ENCODE results near the gene MND1.
"Not testable (repeated sequence)": the region's sequence is repeated elsewhere in the genome, so short reads cannot be mapped to it uniquely, and the experiment has no call there.

The MND1 gene

DNA sequence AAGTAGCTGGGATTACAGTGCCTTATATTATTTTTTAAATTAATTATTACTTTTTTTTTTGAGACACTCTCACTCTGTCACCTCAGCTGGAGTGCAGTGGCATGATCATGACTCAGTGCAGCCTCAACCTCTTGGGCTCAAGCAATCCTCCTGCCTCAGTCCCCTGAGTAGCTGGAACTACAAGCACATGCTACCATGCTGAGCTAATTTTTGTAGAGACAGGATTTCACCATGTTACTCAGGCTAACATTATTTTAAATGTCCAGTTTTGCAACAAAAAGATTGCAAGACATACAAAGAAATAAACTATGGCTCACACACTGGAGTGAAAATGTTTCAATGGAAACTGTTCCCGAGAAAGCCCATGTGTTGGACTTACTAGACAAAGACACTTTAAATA is 59.2 kb downstream of the MND1 start:
- no peak for DNase-seq (ENCODE audit: low read depth)

DNA sequence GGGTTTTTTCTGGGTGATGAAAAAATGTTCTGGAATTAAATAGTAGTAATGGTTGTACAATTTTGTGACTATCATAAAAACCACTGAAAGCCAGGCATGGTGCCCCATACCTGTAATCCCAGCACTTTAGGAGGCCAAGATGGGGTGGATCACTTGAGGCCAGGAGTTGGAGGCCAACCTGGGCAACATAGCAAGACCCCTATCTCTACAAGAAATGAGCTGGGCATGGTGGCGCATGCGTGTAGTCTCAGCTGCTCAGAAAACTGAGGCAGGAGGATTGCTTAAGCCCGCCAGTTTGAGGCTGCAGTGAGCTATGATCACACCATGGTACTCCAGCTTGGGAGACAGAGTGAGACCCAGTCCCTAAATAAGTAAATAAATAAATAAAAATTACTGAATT is 63.4 kb downstream of the MND1 start:
- no peak for DNase-seq (ENCODE audit: low read depth)

DNA sequence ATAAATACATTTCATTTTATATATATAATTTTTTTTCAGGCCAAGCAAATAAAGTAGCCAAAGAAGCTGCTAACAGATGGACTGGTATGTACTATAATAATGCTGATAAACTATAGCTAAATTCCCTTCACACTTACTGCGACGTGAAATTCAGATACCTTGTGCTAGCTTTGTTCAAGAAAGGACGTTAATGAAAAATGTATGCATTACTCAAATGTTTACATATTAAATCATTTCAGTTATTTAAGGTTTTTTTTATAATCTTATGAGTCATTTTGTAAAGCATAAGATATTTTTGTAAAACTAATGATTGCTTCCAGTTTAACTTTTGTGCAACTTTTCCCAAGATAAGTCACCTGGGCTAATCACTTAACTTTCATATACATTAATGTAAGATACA is 64.4 kb downstream of the MND1 start:
- no peak for DNase-seq (ENCODE audit: low read depth)

DNA sequence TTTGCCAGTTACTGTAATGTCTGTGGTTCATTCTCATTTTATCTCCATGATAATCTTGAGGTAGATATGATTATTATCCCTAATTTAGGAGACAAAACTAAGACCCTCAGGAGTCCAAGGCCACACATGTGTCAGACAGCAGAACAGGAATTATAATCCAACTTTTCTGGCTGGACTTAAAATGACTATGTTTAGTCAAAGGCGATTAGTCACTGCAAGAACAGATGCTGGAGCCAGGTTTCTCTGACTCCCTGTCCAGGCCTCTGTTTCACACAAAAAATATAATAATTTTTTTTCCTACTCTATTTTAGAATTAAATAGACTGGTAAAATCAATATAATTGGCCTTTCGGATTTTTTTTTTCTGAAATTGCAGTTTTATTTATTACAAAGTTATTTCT is 64.9 kb downstream of the MND1 start:
- no peak for DNase-seq (ENCODE audit: low read depth)

DNA sequence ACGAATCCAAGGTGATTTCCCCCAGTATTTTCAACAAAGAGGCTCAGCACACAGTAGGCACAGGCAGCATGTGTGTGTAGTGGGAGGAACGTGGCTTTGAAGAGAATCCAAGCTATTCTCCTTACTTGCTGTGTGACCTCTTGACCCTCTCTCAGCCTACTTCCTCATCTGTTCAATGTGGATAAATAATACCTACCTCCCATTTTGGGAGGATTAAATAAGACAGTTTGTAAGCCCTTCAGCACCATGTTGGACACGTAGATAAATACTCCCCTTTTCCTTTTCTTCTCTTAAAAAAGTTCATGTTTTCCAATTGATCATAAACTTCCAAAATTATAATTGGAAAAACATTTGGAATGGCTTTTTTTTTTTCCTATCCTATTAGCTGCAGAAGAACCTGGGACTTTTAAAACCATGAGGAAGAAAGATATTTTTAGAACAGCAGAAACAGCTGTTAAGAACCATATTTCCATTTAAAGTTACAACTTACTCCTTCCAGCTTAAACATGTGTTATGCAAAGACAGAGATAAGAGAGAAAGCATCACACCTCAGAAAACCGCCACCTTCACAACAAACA is 65.5 kb downstream of the MND1 start:
- DNase-seq (ENCODE audit: low read depth): no peak

DNA sequence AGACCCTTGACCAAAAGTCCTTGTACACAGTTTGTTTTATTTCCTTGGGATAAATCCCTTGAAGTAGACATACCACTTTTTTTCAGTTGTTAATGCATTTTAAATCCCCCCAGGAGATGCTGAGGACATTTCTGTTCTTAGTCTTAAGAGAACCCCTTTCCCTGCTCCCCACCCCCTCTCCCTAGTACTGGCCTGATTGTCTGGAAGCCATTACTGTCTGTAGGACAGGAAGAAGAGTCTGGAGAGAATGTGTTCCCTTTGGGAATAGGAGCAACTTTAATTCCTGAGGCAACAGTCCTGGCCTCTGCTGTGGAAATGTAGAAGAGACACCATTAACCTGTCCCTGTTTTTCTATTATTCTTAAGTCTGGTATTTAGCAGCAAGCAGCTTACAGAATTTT is 69.4 kb downstream of the MND1 start:
- no peak for DNase-seq (ENCODE audit: low read depth)

DNA sequence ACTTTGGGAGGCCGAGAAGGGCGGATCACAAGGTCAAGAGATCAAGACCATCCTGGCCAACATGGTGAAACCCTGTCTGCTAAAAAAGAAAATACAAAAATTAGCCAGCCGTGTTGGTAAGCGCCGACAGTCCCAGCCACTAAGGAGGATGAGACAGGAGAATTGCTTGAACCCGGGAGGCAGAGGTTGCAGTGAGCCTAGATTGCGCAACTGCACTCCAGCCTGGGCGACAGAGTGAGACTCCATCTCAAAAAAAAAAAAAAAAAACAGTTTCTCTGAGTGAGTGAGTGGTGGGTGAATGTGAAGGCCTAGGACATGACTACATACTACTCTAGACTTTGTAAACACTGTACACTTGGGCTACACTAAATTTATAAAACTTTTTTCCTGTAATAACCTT is 72.0 kb downstream of the MND1 start:
- not testable (repeated sequence) for DNase-seq (ENCODE audit: low read depth)

DNA sequence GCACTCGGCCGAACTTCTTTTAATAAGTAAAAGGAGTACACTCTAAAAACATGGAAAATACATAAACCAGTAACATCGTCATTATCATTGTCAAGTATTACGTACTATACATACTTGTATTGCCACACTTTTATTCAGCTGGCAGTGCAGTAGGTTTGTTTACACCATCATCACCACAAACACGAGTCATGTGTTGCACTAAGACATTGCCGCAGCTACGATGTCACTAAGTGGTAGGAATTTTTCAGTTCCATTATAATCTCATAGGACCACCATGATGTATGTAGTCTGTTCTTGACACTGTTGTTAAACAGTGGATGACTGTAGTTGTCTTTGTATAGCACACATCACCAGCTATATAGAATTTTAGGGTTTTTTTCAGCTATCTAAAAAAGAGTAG is 73.6 kb downstream of the MND1 start:
- no peak for DNase-seq (ENCODE audit: low read depth)

DNA sequence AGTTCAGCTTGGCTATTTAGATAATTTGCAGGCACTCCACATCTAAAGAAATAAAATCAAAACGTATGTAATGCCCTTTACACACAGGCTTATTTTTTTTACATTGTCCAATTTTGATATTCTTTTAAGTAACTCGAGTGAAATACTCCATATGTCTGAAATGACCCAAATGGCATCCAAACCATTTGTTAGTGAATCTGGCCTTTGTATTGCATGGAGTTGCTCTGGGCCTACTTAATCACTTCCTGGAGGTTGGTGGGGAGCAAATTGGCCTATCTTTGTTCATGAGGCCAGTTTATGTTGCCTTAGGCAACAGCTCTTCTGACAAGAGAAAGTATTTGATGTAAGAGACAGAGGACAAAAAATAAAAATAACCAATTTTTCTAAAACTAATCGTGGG is 74.1 kb downstream of the MND1 start:
- no peak for DNase-seq (ENCODE audit: low read depth)

DNA sequence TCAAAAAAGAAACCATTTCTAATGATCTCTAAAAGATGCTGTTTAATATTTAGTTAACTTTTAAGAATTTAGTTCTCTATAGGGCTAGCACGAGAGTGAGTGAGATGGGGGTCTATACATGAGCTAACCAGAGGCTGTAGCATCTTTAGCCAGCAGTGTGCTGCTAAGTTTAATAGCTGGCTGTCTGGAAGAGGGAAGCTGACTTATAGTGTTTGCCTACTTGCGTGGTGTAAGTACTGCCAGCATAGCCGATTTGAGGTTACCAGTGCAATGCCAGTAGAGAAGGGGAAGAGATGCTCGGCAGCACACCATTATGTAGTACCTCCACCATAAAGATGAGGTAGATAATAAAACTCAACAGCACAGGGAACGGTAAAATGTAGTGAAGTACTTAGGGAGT is 74.5 kb downstream of the MND1 start:
- DNase-seq (ENCODE audit: low read depth): no peak

DNA sequence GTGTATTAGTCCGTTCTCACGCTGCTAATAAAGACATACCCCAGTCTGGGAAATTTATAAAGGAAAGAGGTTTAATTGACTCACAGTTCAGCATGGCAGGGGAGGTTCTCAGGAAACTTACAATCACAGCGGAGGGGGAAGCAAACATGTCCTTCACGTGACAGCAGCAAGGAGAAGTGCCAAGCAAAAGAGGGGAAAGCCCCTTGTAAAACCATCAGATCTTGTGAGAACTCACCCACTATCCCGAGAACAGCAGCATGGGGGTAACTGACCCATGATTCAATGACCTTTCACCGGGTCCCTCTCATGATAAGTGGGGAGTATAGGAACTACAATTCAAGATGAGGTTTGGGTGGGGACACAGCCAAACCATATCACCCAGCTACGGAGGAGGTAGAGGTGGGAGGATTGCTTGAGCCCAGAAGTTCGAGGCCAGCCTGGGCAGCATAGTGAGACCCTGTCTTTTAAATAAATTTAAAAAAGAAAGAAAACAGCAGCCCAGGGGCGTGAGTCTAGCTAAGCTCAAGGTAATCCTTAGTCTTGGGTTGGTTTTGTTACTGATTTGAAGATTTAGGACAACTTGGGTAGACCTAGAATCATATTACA is 75.3 kb downstream of the MND1 start:
- DNase-seq (ENCODE audit: low read depth): no peak

DNA sequence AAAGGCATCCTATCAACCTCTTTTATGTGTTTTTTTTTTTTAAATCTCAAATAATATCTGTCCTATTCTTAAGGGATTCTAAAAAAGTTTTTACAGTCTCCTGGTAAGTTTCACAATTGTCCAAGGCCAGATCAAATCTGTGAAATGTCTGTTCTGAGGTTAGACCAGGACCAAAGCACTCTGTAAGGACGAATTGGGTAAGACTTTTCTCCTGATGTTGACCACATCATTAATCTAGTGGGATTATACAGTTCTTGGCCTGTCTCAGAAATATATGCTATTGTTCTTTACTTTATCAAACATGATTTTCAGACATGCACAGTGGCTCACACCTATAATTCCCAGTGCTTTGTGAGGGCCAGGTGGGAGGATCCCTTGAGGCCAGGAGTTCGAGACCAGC is 75.9 kb downstream of the MND1 start:
- DNase-seq (ENCODE audit: low read depth): no peak

DNA sequence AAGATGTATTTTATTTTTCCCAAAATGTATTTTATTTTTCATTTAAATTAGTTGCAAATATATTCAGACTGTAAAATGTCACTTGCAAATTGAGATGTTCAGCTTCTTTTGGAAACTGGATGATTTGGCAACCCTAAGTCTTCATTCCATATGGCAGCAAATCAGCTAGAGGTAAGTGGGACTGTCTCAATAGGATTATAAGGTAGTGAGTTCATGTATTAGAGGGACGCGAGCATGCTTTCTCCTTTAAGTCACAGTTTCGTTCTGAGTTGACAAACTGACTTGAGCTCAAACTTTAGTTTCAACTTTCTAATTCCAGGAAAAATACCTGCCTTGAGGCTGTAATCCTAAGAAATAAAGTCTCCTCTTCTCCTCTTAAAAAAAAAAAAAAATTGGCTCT is 77.5 kb downstream of the MND1 start:
- no peak for DNase-seq (ENCODE audit: low read depth)

DNA sequence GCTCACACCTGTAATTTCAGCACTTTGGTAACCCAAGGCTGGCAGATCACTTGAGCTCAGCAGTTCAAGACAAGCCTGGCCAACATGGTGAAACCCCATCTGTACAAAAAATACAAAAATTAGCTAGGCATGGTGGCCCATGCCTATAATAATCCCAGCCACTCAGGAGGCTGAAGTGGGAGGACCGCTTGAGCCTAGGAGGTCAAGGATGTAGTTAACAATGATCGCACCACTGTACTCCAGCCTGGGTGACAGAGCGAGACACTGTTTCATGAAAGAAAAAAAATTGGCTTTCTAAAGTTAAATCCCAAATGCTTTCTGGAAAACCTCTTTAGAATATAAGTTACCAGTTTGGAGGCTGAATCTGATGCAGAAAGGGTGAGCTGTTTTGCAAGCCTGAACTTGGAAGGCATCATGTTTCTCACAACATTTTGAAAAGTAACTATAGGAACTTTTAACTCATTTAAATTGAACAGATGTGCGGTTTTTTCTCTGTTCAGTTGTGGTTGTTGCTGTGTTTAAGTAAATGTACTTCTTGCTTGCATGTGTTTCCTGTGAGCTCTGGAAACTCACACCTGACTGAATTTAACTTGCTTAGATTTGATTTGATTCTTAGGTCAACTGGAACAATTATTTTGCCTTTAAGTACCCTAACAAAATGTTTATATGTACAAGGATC is 81.9 kb downstream of the MND1 start:
- DNase-seq (ENCODE audit: low read depth): no peak

DNA sequence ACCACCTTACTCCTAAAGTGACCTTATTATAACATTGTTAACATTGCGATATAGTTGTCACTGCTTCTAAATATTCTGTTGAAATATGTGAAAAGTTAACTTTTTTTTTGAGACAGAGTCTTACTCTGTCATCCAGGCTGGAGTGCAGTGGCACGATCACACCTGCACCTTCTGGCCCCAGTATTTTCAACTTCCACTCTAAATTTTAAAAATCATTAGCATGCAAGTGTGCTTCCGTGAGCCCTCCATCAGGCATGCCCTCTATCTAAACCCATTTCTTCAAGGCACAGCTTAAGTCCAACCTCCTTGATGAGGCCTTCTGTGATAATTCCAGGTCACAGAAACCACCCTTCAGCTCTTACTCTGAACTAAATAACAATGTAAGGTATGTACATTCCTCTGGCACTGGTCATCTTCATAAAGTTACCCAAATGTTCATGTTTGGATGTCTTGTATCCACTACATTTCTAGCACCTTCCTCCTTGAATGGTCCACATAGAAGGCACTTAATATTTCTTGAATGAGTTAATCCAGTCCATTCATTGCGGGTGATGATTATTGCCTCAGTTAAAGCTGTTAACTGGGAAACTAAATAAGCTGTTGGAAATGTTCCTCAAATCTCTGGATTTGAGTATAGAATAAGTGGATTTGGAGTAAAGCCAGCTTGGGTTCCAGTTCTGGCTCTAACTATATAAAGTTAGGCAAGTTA is 83.0 kb downstream of the MND1 start:
- no peak for DNase-seq (ENCODE audit: low read depth)

DNA sequence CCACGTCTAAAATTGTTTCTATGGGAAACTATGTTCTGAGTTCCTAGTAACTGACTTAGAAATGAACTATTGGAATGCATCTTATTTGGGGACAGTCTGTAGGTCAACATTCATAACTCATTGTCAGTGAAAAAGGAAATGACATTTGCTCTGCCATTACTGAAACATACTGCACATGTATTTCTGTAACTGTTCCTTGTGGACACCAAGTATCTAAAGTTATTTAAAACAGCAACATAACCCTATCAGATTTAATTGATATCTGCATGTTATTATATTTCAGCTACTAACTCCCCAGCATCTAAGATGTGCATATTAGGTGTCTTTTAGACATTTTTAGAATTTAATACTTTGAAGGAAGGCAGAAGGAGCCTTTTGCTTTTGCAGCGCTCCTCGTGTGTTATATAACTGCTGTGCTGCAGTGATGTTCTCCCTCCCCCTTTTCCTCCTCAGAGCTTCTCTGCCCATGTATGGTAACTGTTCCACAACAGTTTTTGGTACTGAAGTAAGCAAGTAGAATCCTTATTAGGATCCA is 84.5 kb downstream of the MND1 start:
- DNase-seq (ENCODE audit: low read depth): no peak

DNA sequence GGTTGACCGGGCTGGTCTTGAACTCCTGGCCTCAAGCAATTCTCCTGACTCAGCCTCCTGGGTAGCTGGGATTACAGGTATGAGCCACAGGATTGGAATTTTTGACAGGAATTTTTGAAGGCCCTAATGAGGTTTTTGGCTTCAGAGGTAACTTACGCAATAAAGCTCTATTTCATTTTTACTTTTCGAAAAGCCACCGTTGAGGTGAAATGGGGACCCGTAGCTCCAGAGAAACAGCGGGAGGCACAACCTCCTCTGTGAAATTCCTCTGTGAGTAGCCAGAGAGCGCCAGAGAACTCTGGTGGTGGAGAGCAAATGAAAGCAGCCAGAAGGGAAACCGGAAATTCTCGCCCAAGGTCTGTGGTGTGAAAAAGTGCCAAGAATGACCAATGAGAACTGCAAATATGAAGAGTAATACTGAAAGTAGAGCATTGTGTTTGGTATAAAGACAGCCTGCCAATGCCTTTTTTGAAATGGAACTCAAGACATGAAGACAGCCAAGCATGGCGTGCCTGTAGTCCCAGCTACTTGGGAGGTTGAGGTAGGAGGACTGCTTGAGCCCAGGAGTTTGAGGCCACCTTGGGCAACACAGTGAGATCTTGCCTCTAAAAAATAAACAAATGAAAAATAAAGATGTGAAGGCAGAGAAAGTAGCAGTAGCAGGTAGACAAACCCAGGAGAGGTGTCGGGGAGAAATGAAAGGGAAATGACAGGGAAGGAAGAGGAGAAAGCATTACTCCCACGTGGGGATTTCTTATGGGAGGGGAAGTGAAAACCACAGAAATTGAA is 88.7 kb downstream of the MND1 start:
- DNase-seq (ENCODE audit: low read depth): peak; percentile 57

DNA sequence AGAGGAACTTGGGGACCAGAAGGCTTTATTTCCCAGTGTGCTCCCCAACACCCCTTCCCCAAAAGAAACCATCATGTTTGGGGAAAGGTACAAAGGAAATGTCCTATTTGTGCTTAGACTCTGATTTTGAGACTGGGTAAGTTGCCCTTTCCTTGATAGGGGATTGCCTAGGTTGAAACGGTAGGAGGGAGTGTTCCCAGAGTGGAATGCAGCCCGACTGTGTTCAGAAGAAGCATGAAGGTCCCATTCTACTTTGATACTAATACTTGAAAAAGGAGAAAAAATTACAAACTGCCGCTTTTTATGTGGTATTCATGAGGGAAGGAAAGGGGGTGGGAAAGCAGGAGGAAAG is 89.2 kb downstream of the MND1 start:
- no peak for DNase-seq (ENCODE audit: low read depth)

DNA sequence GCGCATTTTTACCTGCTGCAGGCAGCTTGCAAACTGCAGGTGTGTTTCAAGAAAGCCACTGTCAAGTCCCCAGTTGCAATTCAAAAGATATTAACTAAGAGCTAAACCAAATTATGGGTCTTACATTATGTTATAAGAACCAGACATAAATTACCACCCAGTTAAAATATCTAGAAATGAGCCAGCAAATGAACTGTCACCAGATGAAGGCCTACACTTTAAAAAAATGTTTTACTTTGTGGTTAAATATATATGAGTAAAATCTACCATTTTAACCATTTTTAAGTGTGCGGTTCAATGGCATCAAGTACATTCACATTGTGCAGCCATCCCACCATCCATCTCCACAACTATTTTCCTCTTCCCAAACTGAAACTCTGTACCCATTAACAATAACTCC is 89.7 kb downstream of the MND1 start:
- no peak for DNase-seq (ENCODE audit: low read depth)

DNA sequence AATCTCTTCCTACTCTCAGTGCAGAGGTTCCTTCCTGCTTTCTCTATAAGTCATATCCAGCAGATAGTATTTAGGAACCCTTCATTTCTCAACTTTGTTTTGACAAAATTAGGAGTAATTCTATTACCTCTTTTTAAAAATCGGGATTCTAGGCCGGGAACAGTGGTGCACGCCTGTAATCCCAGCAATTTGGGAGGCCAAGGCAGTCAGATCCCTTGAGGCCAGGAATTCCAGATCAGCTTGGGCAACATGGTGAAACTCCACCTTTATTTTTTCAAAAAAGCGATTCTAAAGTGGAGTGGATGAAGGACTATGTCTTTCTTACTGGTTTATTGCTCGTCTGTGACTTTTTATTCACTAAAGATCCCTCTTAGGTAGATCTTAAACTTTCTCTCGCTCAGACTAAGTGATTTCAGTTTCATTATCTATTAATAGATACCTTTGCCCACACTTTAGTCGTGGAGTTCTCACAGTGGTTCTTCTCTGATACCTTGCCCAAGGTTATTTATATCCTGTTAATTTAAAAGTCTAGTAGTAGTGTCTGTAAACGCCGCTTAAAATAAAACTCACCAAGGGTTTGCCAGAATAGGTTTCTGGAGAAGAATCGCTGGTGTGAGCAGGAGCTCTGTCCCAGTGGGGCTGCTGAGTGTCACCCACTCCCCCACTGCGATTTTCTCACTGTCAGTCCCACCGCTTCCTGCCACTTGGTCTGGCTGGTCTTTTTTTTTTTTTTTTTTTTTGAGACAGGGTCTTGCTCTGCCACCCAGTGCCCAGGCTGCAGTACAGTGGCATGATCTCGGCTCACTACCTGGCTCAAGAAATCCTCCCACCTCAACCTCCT is 94.6 kb downstream of the MND1 start:
- peak; percentile 30 for DNase-seq (ENCODE audit: low read depth)

DNA sequence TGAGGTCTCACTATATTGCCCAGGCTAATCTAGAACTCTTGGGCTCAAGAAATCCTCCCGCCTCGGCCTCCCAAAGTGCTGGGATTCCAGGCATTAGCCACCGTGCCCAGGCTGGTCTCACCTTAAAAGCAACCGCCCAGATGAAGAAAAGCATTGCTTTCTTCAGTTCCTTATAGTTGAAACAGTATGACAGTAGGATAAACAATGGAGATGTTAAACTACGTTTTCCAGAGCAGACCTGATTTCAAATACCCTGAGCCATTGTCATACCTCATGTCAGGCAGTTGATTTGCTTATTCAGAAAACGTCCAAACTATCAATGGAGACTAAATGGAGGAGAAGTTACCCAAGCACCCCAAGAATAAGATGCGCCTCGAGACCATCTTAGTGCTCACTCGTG is 95.3 kb downstream of the MND1 start:
- no peak for DNase-seq (ENCODE audit: low read depth)

Data from stimulated activated CD4-positive, alpha-beta T cell treated with anti-CD3 and anti-CD28 coated beads, Interleukin-2, amount 100 ng/mL, for 4 hours (primary cell).